Stimulated activated CD8-positive, alpha-beta memory T cell treated with anti-CD3 and anti-CD28 coated beads, Interleukin-7, amount 100 ng/mL, for 48 hours (primary cell): Measurements from ENCODE around the gene USP14.

Source experiments
- DNase-seq, 2 donors: peaks; one replicate each; pipeline ENCODE4 v3.0.0-alpha.2; 2020; ENCODE audit warnings: low read depth in 1 of 2; ENCODE audit errors: extremely low read depth in 1 of 2

USP14 gene

GRCh38 chr18:159037-159652, 788 bp downstream of the USP14 start:
- no peak for DNase-seq

GRCh38 chr18:159933-160332, 1.6 kb downstream of the USP14 start:
- DNase-seq: no peak

- no peak for DNase-seq
Observed at GRCh38 chr18:160831-161570, 2.6 kb downstream of the USP14 start.

GRCh38 chr18:172361-172760, 14.0 kb downstream of the USP14 start:
- no peak for DNase-seq

- no peak for DNase-seq
Observed at GRCh38 chr18:179499-179898, 21.1 kb downstream of the USP14 start.

- DNase-seq: no peak
Observed at GRCh38 chr18:181711-182110, 23.4 kb downstream of the USP14 start.

- DNase-seq: no peak
Observed at GRCh38 chr18:183769-184168, 25.4 kb downstream of the USP14 start.

GRCh38 chr18:189254-189653, 30.9 kb downstream of the USP14 start:
- no peak for DNase-seq

GRCh38 chr18:191725-192124, 33.4 kb downstream of the USP14 start:
- no peak for DNase-seq

- DNase-seq: no peak
Observed at GRCh38 chr18:192801-193200, 34.4 kb downstream of the USP14 start.

GRCh38 chr18:195651-196050, 37.3 kb downstream of the USP14 start:
- no peak for DNase-seq

- DNase-seq: no peak
Observed at GRCh38 chr18:199214-199613, 40.9 kb downstream of the USP14 start.

GRCh38 chr18:199768-200167, 41.4 kb downstream of the USP14 start:
- DNase-seq: no peak

GRCh38 chr18:210075-210474, 51.7 kb downstream of the USP14 start:
- DNase-seq: no peak

GRCh38 chr18:210733-211132, 52.4 kb downstream of the USP14 start:
- no peak for DNase-seq

GRCh38 chr18:211582-211981, 53.2 kb downstream of the USP14 start:
- DNase-seq: no peak

GRCh38 chr18:212780-213179, 54.4 kb downstream of the USP14 start:
- DNase-seq: no peak

- no peak for DNase-seq
Observed at GRCh38 chr18:213505-213904, 55.1 kb downstream of the USP14 start.

GRCh38 chr18:213966-214365, 55.6 kb downstream of the USP14 start:
- no peak for DNase-seq

GRCh38 chr18:215448-216010, 57.2 kb downstream of the USP14 start:
- DNase-seq: no peak

- no peak for DNase-seq
Observed at GRCh38 chr18:217532-218336, 59.4 kb downstream of the USP14 start.

GRCh38 chr18:220708-221107, 62.4 kb downstream of the USP14 start:
- no peak for DNase-seq
